Lower leg skin (tissue), 4 donors: ENCODE results near the gene PTPRC. TPM values are rescaled to one million over a fixed set of nuclear protein-coding genes. Genes with fewer than 3 reads are reported as not detected.

Experiments used
- DNase-seq, 2 donors: peaks; one replicate each; pipeline ENCODE4 v3.0.0-alpha.2; 2019; ENCODE audit warnings: low spot score in 2 of 2
- H3K4me3 ChIP-seq: fragments of 200-600 bp; sonication (generic); 2 replicates; pipeline ENCODE4 v1.5.1; 2017; ENCODE audit warnings: mild to moderate bottlenecking, low read depth; ENCODE audit not compliant: poor library complexity, severe bottlenecking
- POLR2A ChIP-seq, 2 donors: fragments of 450-650 bp; IDR thresholded peaks; one replicate each; pipeline ENCODE4 v1.6.1; 2016 to 2017; ENCODE audit warnings: antibody characterized with exemption in 2 of 2, mild to moderate bottlenecking in 1 of 2, moderate library complexity in 1 of 2
- WGBS, 2 donors: methylation state at CpG; one replicate each; pipeline ENCODE4 v1.1.5; 2018; 5-methylcytosine and 5-hydroxymethylcytosine counted together
- intact Hi-C: fragments of 100-400 bp; cut with DNase I; formaldehyde crosslinking; loops from one replicate; pipeline ENCODE4 v1.15.0; 2023; ENCODE audit warnings: low total_unique reads
- total RNA-seq, 4 donors: library from RNA; depleted of rRNA; stranded (reverse); fragments of >200 nt; gene quantifications; one replicate each; pipeline ENCODE4 v1.1.0, GENCODE V29; 2016
- TF ChIP-seq, protein P1 (sequence below), 3 donors: fragments of 450-650 bp; IDR thresholded peaks; one replicate each; pipeline ENCODE4 v1.5.1; 2016; ENCODE audit warnings: antibody characterized with exemption in 3 of 3, mild to moderate bottlenecking in 3 of 3, moderate library complexity in 2 of 3

The PTPRC gene
- total RNA-seq, 4 donors from 2014 or later = 4.0 to 8.3 (median 4.7) TPM

DNA sequence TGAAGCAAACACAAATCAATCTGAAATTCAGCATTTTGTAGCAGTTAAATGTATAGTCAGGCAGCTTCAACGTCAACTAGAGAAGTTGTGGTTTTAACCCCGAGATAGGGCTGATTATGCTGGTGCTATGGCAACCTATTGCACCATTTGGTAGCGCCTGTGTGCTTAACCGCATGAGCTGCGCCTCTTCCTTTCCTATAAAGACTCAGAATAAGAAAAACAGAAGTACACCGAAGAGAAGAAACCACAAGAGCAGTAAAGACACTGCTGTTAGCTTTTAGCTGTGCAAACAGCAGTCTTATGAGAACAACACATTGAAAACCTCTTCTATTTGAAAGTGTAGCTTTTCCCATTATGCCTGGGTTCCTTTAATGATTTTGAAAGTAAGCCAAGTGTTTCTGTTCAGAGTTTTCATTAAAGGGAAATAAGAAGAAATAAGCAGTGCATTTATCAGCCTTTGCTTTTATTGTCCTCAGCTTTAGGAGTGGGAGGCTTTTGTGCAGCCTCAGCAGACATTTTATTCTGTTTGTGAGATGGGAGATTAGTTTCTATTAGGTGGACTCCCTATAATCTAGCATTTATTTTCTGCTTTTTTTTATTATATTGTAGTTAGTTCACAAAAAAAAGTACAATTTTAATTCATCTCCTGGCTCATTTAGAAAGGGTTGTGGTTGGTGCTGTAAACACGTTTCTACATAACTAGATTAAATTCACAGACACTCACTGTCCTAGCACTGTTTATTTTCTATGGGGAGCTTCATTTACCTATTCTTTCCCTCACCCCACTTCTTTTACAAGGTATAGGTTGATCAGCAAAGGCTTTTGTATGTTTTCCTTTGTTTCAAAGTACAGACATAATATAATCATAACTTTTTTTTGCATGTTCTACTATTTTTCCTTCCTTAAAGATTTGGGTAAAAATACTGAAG lies 43.3 kb downstream of the PTPRC start:
- TF ChIP-seq, protein P1, sequence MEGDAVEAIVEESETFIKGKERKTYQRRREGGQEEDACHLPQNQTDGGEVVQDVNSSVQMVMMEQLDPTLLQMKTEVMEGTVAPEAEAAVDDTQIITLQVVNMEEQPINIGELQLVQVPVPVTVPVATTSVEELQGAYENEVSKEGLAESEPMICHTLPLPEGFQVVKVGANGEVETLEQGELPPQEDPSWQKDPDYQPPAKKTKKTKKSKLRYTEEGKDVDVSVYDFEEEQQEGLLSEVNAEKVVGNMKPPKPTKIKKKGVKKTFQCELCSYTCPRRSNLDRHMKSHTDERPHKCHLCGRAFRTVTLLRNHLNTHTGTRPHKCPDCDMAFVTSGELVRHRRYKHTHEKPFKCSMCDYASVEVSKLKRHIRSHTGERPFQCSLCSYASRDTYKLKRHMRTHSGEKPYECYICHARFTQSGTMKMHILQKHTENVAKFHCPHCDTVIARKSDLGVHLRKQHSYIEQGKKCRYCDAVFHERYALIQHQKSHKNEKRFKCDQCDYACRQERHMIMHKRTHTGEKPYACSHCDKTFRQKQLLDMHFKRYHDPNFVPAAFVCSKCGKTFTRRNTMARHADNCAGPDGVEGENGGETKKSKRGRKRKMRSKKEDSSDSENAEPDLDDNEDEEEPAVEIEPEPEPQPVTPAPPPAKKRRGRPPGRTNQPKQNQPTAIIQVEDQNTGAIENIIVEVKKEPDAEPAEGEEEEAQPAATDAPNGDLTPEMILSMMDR (IDR thresholded peaks at IDR 0.05) = no peak
- no peak for TF ChIP-seq POLR2A (IDR thresholded peaks at IDR 0.05)
- peak in 1 of 2 donors; percentile 76 for DNase-seq
- H3K4me3 ChIP-seq = no peak overlapping the region
- intact Hi-C loops = no loop called here
- 23 to 30% methylated on average over 7 of the region's 7 CpGs for WGBS, 2 donors

DNA sequence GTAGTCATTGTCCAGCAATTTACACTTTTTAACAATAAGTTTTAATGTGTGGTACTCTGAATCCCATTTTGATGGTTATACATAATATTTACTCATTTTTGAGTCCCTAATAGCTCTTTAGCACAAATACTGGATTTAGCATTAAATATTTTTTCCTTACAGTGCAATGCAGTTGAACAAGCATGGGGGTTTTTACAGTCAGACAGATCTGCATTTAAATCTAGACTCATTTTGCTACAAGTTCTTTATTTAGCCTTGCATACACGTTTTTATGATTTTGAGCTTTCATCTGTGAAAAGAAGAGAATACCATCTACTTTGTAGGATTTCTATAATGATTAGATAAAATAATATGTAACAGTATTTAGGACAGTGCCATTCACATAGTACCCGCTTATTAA lies 44.0 kb downstream of the PTPRC start:
- H3K4me3 ChIP-seq = no peak overlapping the region
- DNase-seq = no peak
- no peak for TF ChIP-seq POLR2A (IDR thresholded peaks at IDR 0.05)
- TF ChIP-seq, protein P1 (IDR thresholded peaks at IDR 0.05) = no peak
- intact Hi-C loops = no loop called here
- 72 to 74% methylated on average over 2 of the region's 2 CpGs for WGBS, 2 donors

DNA sequence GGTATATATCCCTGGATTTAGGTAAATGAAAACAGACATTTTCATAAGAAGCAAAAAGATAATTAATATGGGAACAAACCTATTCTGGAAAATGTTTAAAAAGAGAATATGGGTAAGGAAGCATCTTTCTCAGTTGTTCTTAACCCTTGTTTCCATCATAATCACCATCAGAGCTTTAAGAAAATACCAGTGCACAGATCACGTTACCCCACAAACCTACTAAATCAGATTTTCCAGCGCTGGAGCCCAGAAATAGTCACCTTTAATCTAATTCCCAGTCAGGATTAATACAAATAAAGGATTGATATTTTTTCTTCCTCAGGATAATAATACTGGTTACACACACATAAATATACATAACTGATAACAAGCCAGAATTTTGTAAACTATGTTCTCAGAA lies 44.6 kb downstream of the PTPRC start:
- WGBS, 2 donors = 87% methylated on average over 2 of the region's 2 CpGs
- TF ChIP-seq, protein P1 (IDR thresholded peaks at IDR 0.05) = no peak
- no peak for TF ChIP-seq POLR2A (IDR thresholded peaks at IDR 0.05)
- intact Hi-C loops = no loop called here
- no peak overlapping the region for H3K4me3 ChIP-seq
- no peak for DNase-seq

GRCh38 chr1:198686069-198686728 lies 47.4 kb downstream of the PTPRC start:
- intact Hi-C loops = no loop called here
- no peak overlapping the region for H3K4me3 ChIP-seq
- no peak for DNase-seq
- TF ChIP-seq POLR2A (IDR thresholded peaks at IDR 0.05) = no peak
- TF ChIP-seq, protein P1 (IDR thresholded peaks at IDR 0.05) = no peak

- peak in 1 of 2 donors; percentile 59 for DNase-seq
- no peak overlapping the region for H3K4me3 ChIP-seq
- WGBS, 2 donors = 81 to 82% methylated on average over 4 of the region's 4 CpGs
- TF ChIP-seq, protein P1 (IDR thresholded peaks at IDR 0.05) = no peak
- TF ChIP-seq POLR2A (IDR thresholded peaks at IDR 0.05) = no peak
- intact Hi-C loops = no loop called here
Measured at GRCh38 chr1:198687429-198687828, 48.6 kb downstream of the PTPRC start.
